ENCODE measurements around the gene FAM43B.

The FAM43B gene

GRCh38 chr1:20555758-20556120 lies 3.4 kb downstream of the FAM43B start:
- no peak overlapping the region for H3K4me3 ChIP-seq (ENCODE audit: low read depth in 1 of 2, low read length in 2 of 2)
- no peaks in the 10 kb centered on the region for H3K9me3 ChIP-seq (ENCODE audit: control insufficient read depth in 1 of 2, low read length in 2 of 2)
- H3K4me1 ChIP-seq (ENCODE audit: control insufficient read depth in 1 of 2, insufficient read depth in 2 of 2, low read length in 2 of 2), result peaks cover 3 to 22% of the 10 kb centered on the region in 2 donors
- H3K27me3 ChIP-seq (ENCODE audit: low read depth, low read length), result peaks cover 30% of the 10 kb centered on the region
- no peak overlapping the region for H3K27ac ChIP-seq (ENCODE audit: low read length)
- H3K36me3 ChIP-seq (ENCODE audit: control insufficient read depth in 1 of 2, insufficient read depth in 2 of 2, low read length in 2 of 2), result no peaks in the 10 kb centered on the region

- Histone ChIP-seq H3K27me3 (ENCODE audit: low read depth, low read length) (peaks cover 15% of the 10 kb centered on the region), H3K27ac (ENCODE audit: low read length) (no peak overlapping the region), H3K36me3 (ENCODE audit: control insufficient read depth in 1 of 2, insufficient read depth in 2 of 2, low read length in 2 of 2) (no peaks in the 10 kb centered on the region)
Measured at GRCh38 chr1:20558191-20558590, 5.8 kb downstream of the FAM43B start.

GRCh38 chr1:20560966-20561365 lies 8.6 kb downstream of the FAM43B start:
- Histone ChIP-seq H3K27ac (ENCODE audit: low read length) (no peak overlapping the region), H3K4me1 (ENCODE audit: control insufficient read depth in 1 of 2, insufficient read depth in 2 of 2, low read length in 2 of 2) (no peaks in the 10 kb centered on the region), H3K9me3 (ENCODE audit: control insufficient read depth in 1 of 2, low read length in 2 of 2) (no peaks in the 10 kb centered on the region), H3K36me3 (ENCODE audit: control insufficient read depth in 1 of 2, insufficient read depth in 2 of 2, low read length in 2 of 2) (no peaks in the 10 kb centered on the region), H3K27me3 (ENCODE audit: low read depth, low read length) (no peaks in the 10 kb centered on the region), H3K4me3 (ENCODE audit: low read depth in 1 of 2, low read length in 2 of 2) (no peak overlapping the region)

More at GRCh38 chr1:20558191-20558590, 5.8 kb downstream of the FAM43B start:
- peaks cover 3 to 4% of the 10 kb centered on the region in 2 donors for H3K4me1 ChIP-seq (ENCODE audit: control insufficient read depth in 1 of 2, insufficient read depth in 2 of 2, low read length in 2 of 2)
- no peaks in the 10 kb centered on the region for H3K9me3 ChIP-seq (ENCODE audit: control insufficient read depth in 1 of 2, low read length in 2 of 2)
- H3K4me3 ChIP-seq (ENCODE audit: low read depth in 1 of 2, low read length in 2 of 2), result no peak overlapping the region

- H3K9me3 ChIP-seq (ENCODE audit: control insufficient read depth in 1 of 2, low read length in 2 of 2), result no peaks in the 10 kb centered on the region
- H3K27ac ChIP-seq (ENCODE audit: low read length), result no peak overlapping the region
- H3K27me3 ChIP-seq (ENCODE audit: low read depth, low read length), result no peaks in the 10 kb centered on the region
- H3K4me3 ChIP-seq (ENCODE audit: low read depth in 1 of 2, low read length in 2 of 2), result no peak overlapping the region
- no peaks in the 10 kb centered on the region for H3K4me1 ChIP-seq (ENCODE audit: control insufficient read depth in 1 of 2, insufficient read depth in 2 of 2, low read length in 2 of 2)
- no peaks in the 10 kb centered on the region for H3K36me3 ChIP-seq (ENCODE audit: control insufficient read depth in 1 of 2, insufficient read depth in 2 of 2, low read length in 2 of 2)
Measured at GRCh38 chr1:20565234-20565633, 12.9 kb downstream of the FAM43B start.

- H3K36me3 ChIP-seq (ENCODE audit: control insufficient read depth in 1 of 2, insufficient read depth in 2 of 2, low read length in 2 of 2), result no peaks in the 10 kb centered on the region
- H3K4me3 ChIP-seq (ENCODE audit: low read depth in 1 of 2, low read length in 2 of 2), result no peak overlapping the region
- H3K27ac ChIP-seq (ENCODE audit: low read length), result no peak overlapping the region
- peaks cover 0 to 5% of the 10 kb centered on the region in 2 donors for H3K9me3 ChIP-seq (ENCODE audit: control insufficient read depth in 1 of 2, low read length in 2 of 2)
- H3K27me3 ChIP-seq (ENCODE audit: low read depth, low read length), result no peaks in the 10 kb centered on the region
- H3K4me1 ChIP-seq (ENCODE audit: control insufficient read depth in 1 of 2, insufficient read depth in 2 of 2, low read length in 2 of 2), result no peaks in the 10 kb centered on the region
Measured at GRCh38 chr1:20569523-20570098, 17.2 kb downstream of the FAM43B start.

- no peak overlapping the region for H3K4me3 ChIP-seq (ENCODE audit: low read depth in 1 of 2, low read length in 2 of 2)
- no peaks in the 10 kb centered on the region for H3K27me3 ChIP-seq (ENCODE audit: low read depth, low read length)
- no peaks in the 10 kb centered on the region for H3K36me3 ChIP-seq (ENCODE audit: control insufficient read depth in 1 of 2, insufficient read depth in 2 of 2, low read length in 2 of 2)
- no peak overlapping the region for H3K27ac ChIP-seq (ENCODE audit: low read length)
- H3K9me3 ChIP-seq (ENCODE audit: control insufficient read depth in 1 of 2, low read length in 2 of 2), result peaks cover 0 to 5% of the 10 kb centered on the region in 2 donors
- no peaks in the 10 kb centered on the region for H3K4me1 ChIP-seq (ENCODE audit: control insufficient read depth in 1 of 2, insufficient read depth in 2 of 2, low read length in 2 of 2)
Measured at GRCh38 chr1:20571427-20571826, 19.1 kb downstream of the FAM43B start.

GRCh38 chr1:20573987-20574386 lies 21.6 kb downstream of the FAM43B start:
- Histone ChIP-seq H3K4me1 (ENCODE audit: control insufficient read depth in 1 of 2, insufficient read depth in 2 of 2, low read length in 2 of 2) (no peaks in the 10 kb centered on the region), H3K9me3 (ENCODE audit: control insufficient read depth in 1 of 2, low read length in 2 of 2) (peaks cover 0 to 5% of the 10 kb centered on the region in 2 donors), H3K27ac (ENCODE audit: low read length) (no peak overlapping the region), H3K27me3 (ENCODE audit: low read depth, low read length) (no peaks in the 10 kb centered on the region), H3K4me3 (ENCODE audit: low read depth in 1 of 2, low read length in 2 of 2) (no peak overlapping the region), H3K36me3 (ENCODE audit: control insufficient read depth in 1 of 2, insufficient read depth in 2 of 2, low read length in 2 of 2) (no peaks in the 10 kb centered on the region)

- Histone ChIP-seq H3K27ac (ENCODE audit: low read length) (no peak overlapping the region), H3K4me1 (ENCODE audit: control insufficient read depth in 1 of 2, insufficient read depth in 2 of 2, low read length in 2 of 2) (no peaks in the 10 kb centered on the region), H3K36me3 (ENCODE audit: control insufficient read depth in 1 of 2, insufficient read depth in 2 of 2, low read length in 2 of 2) (no peaks in the 10 kb centered on the region), H3K27me3 (ENCODE audit: low read depth, low read length) (no peaks in the 10 kb centered on the region), H3K4me3 (ENCODE audit: low read depth in 1 of 2, low read length in 2 of 2) (no peak overlapping the region), H3K9me3 (ENCODE audit: control insufficient read depth in 1 of 2, low read length in 2 of 2) (peaks cover 0 to 5% of the 10 kb centered on the region in 2 donors)
Measured at GRCh38 chr1:20574686-20575540, 22.5 kb downstream of the FAM43B start.

- no peaks in the 10 kb centered on the region for H3K4me1 ChIP-seq (ENCODE audit: control insufficient read depth in 1 of 2, insufficient read depth in 2 of 2, low read length in 2 of 2)
- no peaks in the 10 kb centered on the region for H3K36me3 ChIP-seq (ENCODE audit: control insufficient read depth in 1 of 2, insufficient read depth in 2 of 2, low read length in 2 of 2)
- H3K27ac ChIP-seq (ENCODE audit: low read length), result no peak overlapping the region
- peaks cover 0 to 5% of the 10 kb centered on the region in 2 donors for H3K9me3 ChIP-seq (ENCODE audit: control insufficient read depth in 1 of 2, low read length in 2 of 2)
- no peak overlapping the region for H3K4me3 ChIP-seq (ENCODE audit: low read depth in 1 of 2, low read length in 2 of 2)
- no peaks in the 10 kb centered on the region for H3K27me3 ChIP-seq (ENCODE audit: low read depth, low read length)
Measured at GRCh38 chr1:20575541-20576336, 23.4 kb downstream of the FAM43B start.

GRCh38 chr1:20578062-20578461 lies 25.7 kb downstream of the FAM43B start:
- H3K27ac ChIP-seq (ENCODE audit: low read length), result no peak overlapping the region
- no peaks in the 10 kb centered on the region for H3K27me3 ChIP-seq (ENCODE audit: low read depth, low read length)
- H3K9me3 ChIP-seq (ENCODE audit: control insufficient read depth in 1 of 2, low read length in 2 of 2), result no peaks in the 10 kb centered on the region
- no peak overlapping the region for H3K4me3 ChIP-seq (ENCODE audit: low read depth in 1 of 2, low read length in 2 of 2)
- H3K36me3 ChIP-seq (ENCODE audit: control insufficient read depth in 1 of 2, insufficient read depth in 2 of 2, low read length in 2 of 2), result no peaks in the 10 kb centered on the region
- H3K4me1 ChIP-seq (ENCODE audit: control insufficient read depth in 1 of 2, insufficient read depth in 2 of 2, low read length in 2 of 2), result no peaks in the 10 kb centered on the region

GRCh38 chr1:20578721-20579395 lies 26.5 kb downstream of the FAM43B start:
- no peaks in the 10 kb centered on the region for H3K4me1 ChIP-seq (ENCODE audit: control insufficient read depth in 1 of 2, insufficient read depth in 2 of 2, low read length in 2 of 2)
- H3K4me3 ChIP-seq (ENCODE audit: low read depth in 1 of 2, low read length in 2 of 2), result no peak overlapping the region
- no peaks in the 10 kb centered on the region for H3K36me3 ChIP-seq (ENCODE audit: control insufficient read depth in 1 of 2, insufficient read depth in 2 of 2, low read length in 2 of 2)
- no peaks in the 10 kb centered on the region for H3K9me3 ChIP-seq (ENCODE audit: control insufficient read depth in 1 of 2, low read length in 2 of 2)
- H3K27me3 ChIP-seq (ENCODE audit: low read depth, low read length), result no peaks in the 10 kb centered on the region
- H3K27ac ChIP-seq (ENCODE audit: low read length), result no peak overlapping the region
